SU-DHL-6 (cell line): ENCODE results near the gene SYT17.
"Not testable (repeated sequence)": the region's sequence is repeated elsewhere in the genome, so short reads cannot be mapped to it uniquely, and the experiment has no call there.

Experiments used
- H2AFZ ChIP-seq: fragments of 200-600 bp; sonication (generic); 2 replicates; pipeline ENCODE4 v1.6.1; 2014; ENCODE audit warnings: low read depth, mild to moderate bottlenecking, moderate library complexity, mixed read lengths, antibody characterized with exemption, low read length; ENCODE audit not compliant: severe bottlenecking
- H3F3A ChIP-seq: fragments of 200-600 bp; shearing (Covaris generic); 2 replicates; pipeline ENCODE4 v1.6.0; 2016; ENCODE audit warnings: antibody characterized with exemption, mild to moderate bottlenecking; ENCODE audit not compliant: insufficient read depth
- H3K27ac ChIP-seq: fragments of 200-600 bp; sonication (generic); 2 replicates; pipeline ENCODE4 v1.5.1; 2016; ENCODE audit warnings: low read depth, mild to moderate bottlenecking, low read length, moderate library complexity, mixed read lengths
- H3K27me3 ChIP-seq: fragments of 200-600 bp; sonication (generic), shearing (Covaris generic); 2 replicates; pipeline ENCODE4 v1.6.0; 2014; ENCODE audit warnings: mild to moderate bottlenecking, low read length
- H3K36me3 ChIP-seq: fragments of 200-600 bp; sonication (generic); 2 replicates; pipeline ENCODE4 v1.6.1; 2014; ENCODE audit warnings: mild to moderate bottlenecking, low read length, mixed read lengths
- H3K4me2 ChIP-seq: fragments of 300-600, 200-600 bp; shearing (Covaris generic), sonication (generic); 2 replicates; pipeline ENCODE4 v1.6.0; 2014; ENCODE audit warnings: low read length, low read depth, mild to moderate bottlenecking; ENCODE audit not compliant: poor library complexity, severe bottlenecking
- H3K4me3 ChIP-seq: fragments of 200-600 bp; sonication (generic); 2 replicates; pipeline ENCODE4 v1.5.1; 2014; ENCODE audit warnings: antibody characterized with exemption, low read length, mild to moderate bottlenecking, mixed read lengths; ENCODE audit not compliant: insufficient read depth, poor library complexity, severe bottlenecking
- H3K79me2 ChIP-seq: fragments of 200-600 bp; sonication (generic); 2 replicates; pipeline ENCODE4 v1.6.1; 2014; ENCODE audit warnings: mild to moderate bottlenecking, low read length, moderate library complexity; ENCODE audit not compliant: insufficient read depth
- H3K9ac ChIP-seq: fragments of 200-600 bp; sonication (generic); 2 replicates; pipeline ENCODE4 v1.7.0; 2014; ENCODE audit warnings: mild to moderate bottlenecking, low read length
- H3K9me2 ChIP-seq: fragments of 200-600 bp; sonication (generic); replicated peaks from 2 replicates; pipeline ENCODE4 v1.6.1; 2014; ENCODE audit warnings: low read length; ENCODE audit not compliant: insufficient read depth
- H3K9me3 ChIP-seq: fragments of 200-600 bp; sonication (generic); 2 replicates; pipeline ENCODE4 v1.6.1; 2014; ENCODE audit warnings: low read length, mixed read lengths; ENCODE audit not compliant: insufficient read depth
- H4K20me1 ChIP-seq: fragments of 200-600 bp; sonication (generic); 2 replicates; pipeline ENCODE4 v1.6.1; 2014; ENCODE audit warnings: low read depth, mild to moderate bottlenecking, antibody characterized with exemption, low read length, moderate library complexity, mixed read lengths
- CTCF ChIP-seq: fragments of 200-600 bp; sonication (generic); IDR thresholded peaks from one replicate; pipeline ENCODE4 v1.5.1; 2017; ENCODE audit warnings: antibody characterized with exemption, mild to moderate bottlenecking, low read length, moderate library complexity; ENCODE audit not compliant: insufficient read depth, poor library complexity, severe bottlenecking
- EZH2phosphoT487 ChIP-seq: fragments of 200-600 bp; sonication (generic), shearing (Covaris generic); conservative IDR thresholded peaks from 2 replicates; pipeline ENCODE4 v1.6.1; 2018; ENCODE audit warnings: mild to moderate bottlenecking, antibody characterized with exemption, low read length, moderate library complexity, mixed read lengths

The SYT17 gene

GRCh38 chr16:19185510-19185851, 17.4 kb downstream of the SYT17 start:
- H3K9me3 ChIP-seq = no peaks in the 10 kb centered on the region
- no peak overlapping the region for H3K4me2 ChIP-seq
- no peaks in the 10 kb centered on the region for H3K36me3 ChIP-seq
- no peak for TF ChIP-seq CTCF
- TF ChIP-seq EZH2phosphoT487 = no peak
- no peaks in the 10 kb centered on the region for H3K79me2 ChIP-seq
- no peaks in the 10 kb centered on the region for H4K20me1 ChIP-seq
- H3K27me3 ChIP-seq = no peaks in the 10 kb centered on the region
- no peak overlapping the region for H3K27ac ChIP-seq
- no peaks in the 10 kb centered on the region for H3K9me2 ChIP-seq
- H2AFZ ChIP-seq = no peak overlapping the region
- H3F3A ChIP-seq = no peaks in the 10 kb centered on the region
- no peak overlapping the region for H3K4me3 ChIP-seq
- no peak overlapping the region for H3K9ac ChIP-seq

GRCh38 chr16:19186408-19186807, 18.4 kb downstream of the SYT17 start:
- TF ChIP-seq CTCF = no peak
- TF ChIP-seq EZH2phosphoT487 = no peak
- Histone ChIP-seq H3K9ac (no peak overlapping the region), H3K36me3 (no peaks in the 10 kb centered on the region), H3K27me3 (no peaks in the 10 kb centered on the region), H3K4me2 (no peak overlapping the region), H3K4me3 (no peak overlapping the region), H2AFZ (no peak overlapping the region), H3F3A (no peaks in the 10 kb centered on the region), H4K20me1 (no peaks in the 10 kb centered on the region), H3K27ac (no peak overlapping the region), H3K9me3 (no peaks in the 10 kb centered on the region), H3K9me2 (no peaks in the 10 kb centered on the region), H3K79me2 (no peaks in the 10 kb centered on the region)

- not testable (repeated sequence) for H3F3A ChIP-seq, H3K36me3 ChIP-seq, H3K27me3 ChIP-seq, H3K27ac ChIP-seq, H3K79me2 ChIP-seq, H3K4me2 ChIP-seq, H3K9ac ChIP-seq, H4K20me1 ChIP-seq, H3K4me3 ChIP-seq, H2AFZ ChIP-seq, H3K9me3 ChIP-seq, H3K9me2 ChIP-seq
These were observed 19.9 kb downstream of the SYT17 start for GRCh38 chr16:19187961-19188360.

GRCh38 chr16:19188406-19188805, 20.4 kb downstream of the SYT17 start:
- Histone ChIP-seq H3K9me2 (no peaks in the 10 kb centered on the region), H3K4me2 (no peak overlapping the region), H2AFZ (no peak overlapping the region), H3K9me3 (no peaks in the 10 kb centered on the region), H4K20me1 (no peaks in the 10 kb centered on the region), H3K79me2 (no peaks in the 10 kb centered on the region), H3K4me3 (no peak overlapping the region), H3K27ac (no peak overlapping the region), H3F3A (no peaks in the 10 kb centered on the region), H3K36me3 (no peaks in the 10 kb centered on the region), H3K9ac (no peak overlapping the region), H3K27me3 (no peaks in the 10 kb centered on the region)
- TF ChIP-seq EZH2phosphoT487 = no peak
- TF ChIP-seq CTCF = no peak
